WI38 (cell line): ENCODE measurements around the gene PLA2R1.

Experiments
- H3K4me3 ChIP-seq: 2 replicates; pipeline ENCODE4 v1.5.1; 2011; ENCODE audit warnings: low read depth, mild to moderate bottlenecking, control low read depth, low read length
- CTCF ChIP-seq: IDR thresholded peaks from 2 replicates; pipeline ENCODE4 v1.5.1; 2012; ENCODE audit warnings: low read depth, mild to moderate bottlenecking, control low read depth, low read length

The PLA2R1 gene

DNA sequence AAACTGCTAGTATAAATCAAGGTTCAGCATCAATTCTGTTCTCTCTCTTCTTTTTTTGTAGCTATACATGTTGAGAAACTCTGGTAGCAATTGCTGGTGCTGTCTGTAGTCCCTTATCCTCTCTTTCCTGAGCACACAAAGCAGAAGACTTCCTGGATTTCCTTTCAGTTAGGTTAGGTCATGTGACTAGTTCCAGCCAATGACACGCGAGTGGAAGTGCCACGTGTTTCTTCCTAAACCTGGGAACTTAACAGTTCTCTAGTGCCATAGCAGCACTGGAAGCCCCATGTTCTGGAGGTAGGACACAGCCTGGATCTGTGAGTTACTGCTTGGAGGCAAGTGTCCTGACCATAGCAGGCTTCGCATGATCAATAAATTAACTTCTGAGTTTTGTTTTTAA lies 125.9 kb downstream of the PLA2R1 start:
- H3K4me3 ChIP-seq: no peak overlapping the region
- TF ChIP-seq CTCF: no peak

DNA sequence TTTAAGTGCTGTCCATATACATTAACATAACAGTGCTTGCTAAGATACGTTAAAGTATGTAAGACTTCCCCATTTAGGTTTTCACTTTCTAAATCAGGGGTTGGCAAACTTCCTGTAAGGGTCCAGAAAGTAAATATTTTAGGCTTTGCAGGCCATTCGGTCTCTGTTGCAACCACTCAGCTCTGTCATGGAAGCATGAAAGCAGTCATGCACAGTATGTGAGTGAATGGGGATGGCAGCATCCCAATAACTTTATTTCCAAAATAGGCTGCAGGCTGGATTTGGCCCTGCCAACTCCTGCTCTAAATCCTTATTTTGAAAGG lies 128.7 kb downstream of the PLA2R1 start:
- TF ChIP-seq CTCF: no peak
- no peak overlapping the region for H3K4me3 ChIP-seq

DNA sequence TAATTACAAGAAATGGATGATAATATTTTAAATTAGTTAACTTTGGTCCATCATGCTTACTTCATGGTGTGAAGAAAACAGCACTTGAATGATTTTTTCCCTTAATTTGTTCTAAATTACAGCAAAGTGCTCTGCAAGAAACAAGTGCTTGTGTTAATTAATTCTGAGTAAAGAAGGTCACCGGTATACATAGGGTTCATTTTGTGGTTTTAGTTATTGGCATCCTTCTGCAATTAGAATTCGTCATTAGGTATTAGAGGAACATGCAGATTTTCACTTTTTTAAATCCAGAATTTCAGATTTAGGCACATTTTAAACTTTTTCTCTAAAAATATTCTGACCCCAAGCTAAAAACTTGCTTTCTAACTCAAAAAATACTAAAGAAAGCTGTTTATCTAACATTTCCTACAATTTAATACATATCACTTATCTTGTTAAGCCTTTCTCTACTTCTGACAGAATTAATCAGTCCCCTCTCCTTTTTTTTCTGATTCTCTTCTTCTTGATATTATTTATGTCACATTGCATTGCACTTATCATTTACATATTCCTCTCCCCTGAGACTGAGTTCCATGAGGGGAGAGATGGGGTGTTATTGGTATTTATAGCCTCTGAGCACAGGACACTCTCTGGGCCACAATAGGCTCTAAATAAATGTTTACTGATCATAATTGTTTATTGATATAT lies 129.2 kb downstream of the PLA2R1 start:
- H3K4me3 ChIP-seq: no peak overlapping the region
- no peak for TF ChIP-seq CTCF

DNA sequence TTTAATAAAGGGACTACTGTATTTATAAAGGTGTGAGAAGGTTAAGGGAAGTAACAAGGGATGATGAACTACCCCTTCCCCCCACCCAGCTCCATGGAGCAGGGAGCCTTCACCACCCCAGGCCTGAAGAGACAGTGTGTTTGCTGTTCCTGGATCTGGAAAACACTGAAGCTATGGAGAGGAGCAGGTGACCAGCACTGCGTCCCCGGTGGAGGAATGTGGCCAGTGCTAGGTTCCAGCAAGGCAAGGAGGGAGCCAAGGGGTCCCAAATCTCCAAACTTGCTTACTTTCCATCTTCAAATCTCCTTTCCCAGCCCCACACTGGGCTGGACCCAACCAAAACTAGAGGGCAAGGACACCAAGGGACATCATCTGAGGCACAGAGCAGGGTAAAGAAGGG lies 135.7 kb downstream of the PLA2R1 start:
- H3K4me3 ChIP-seq: no peak overlapping the region
- TF ChIP-seq CTCF: no peak

GRCh38 chr2:159925975-159926374 lies 136.4 kb downstream of the PLA2R1 start:
- no peak overlapping the region for H3K4me3 ChIP-seq
- no peak for TF ChIP-seq CTCF

- H3K4me3 ChIP-seq: no peak overlapping the region
- no peak for TF ChIP-seq CTCF
Observed at GRCh38 chr2:159922563-159922962, 139.9 kb downstream of the PLA2R1 start.

DNA sequence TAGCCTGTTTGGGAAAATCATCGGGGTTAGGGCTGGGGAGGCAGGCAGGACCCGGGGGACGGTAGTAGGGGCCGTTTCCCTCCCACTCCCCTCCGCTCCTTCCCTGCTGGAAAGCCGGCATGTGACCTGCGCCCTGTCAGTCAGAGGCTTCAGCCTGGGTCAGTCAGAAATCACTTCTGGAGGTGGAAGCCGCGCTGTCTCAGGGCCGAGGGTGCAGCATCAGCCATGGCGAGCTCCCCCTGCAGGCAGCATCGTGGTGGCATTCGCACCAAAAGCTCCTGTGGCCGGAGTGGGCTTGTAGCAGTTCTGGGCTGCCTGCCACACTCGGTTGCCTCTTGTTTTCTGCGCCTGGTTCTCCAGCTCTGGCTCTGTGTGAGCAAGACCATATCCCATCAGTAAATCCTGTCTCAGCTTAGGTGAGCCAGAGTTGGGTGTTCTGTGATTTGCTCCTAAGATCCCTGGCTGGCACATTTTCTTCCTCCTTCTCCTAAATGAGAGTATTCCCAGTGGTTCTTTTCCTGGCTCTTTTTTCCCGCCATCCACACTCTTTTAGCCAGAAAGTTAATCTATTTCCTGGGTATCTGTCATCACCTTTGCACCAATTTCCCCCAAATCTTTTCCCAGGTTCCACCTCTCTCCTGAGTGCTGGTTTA lies 140.5 kb downstream of the PLA2R1 start:
- TF ChIP-seq CTCF: peak; percentile 67
- no peak overlapping the region for H3K4me3 ChIP-seq
